ENCODE results near the gene SMOC1.
A peak's percentile ranks its signal among the peaks of the same experiment; 100 is the strongest.

SMOC1 gene

GRCh38 chr14:69941768-69942742 lies 62.8 kb downstream of the SMOC1 start:
- DNase-seq (ENCODE audit: low spot score): peak; percentile 4

DNA sequence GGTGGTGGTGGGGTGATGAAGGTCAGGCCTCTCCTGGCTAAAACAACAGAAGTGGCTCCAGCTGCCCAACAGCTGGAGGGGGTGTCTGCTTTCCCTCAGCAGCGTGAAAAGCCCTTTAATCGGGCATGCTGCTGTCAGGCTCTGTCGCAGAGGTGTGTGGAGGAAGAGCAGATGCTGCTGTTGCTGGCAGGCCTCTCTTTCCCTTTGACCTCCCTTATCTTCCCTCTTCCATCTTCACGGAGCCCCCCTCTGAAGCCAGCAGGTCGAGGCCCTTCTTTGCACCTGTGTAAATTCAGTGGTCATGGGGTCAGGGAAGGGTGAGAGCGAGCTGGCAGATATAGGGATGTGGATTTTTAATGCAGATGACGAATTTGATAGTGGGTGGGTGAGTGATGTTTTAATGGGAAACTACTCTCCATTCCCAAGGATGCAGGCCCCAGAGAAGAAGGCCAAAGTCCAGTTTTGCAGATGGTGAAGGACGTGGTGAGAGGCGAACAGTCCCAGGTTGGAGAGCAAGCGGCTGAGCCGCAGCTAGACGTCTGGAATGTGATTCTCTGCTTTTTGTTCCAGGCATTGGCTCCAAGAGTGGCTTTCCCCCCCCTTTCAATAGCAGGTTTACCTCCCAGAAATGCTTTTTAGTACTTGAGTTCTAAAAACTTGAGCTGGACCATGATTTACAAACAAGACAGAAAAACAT lies 64.0 kb downstream of the SMOC1 start:
- no peak for DNase-seq (ENCODE audit: low spot score)

DNA sequence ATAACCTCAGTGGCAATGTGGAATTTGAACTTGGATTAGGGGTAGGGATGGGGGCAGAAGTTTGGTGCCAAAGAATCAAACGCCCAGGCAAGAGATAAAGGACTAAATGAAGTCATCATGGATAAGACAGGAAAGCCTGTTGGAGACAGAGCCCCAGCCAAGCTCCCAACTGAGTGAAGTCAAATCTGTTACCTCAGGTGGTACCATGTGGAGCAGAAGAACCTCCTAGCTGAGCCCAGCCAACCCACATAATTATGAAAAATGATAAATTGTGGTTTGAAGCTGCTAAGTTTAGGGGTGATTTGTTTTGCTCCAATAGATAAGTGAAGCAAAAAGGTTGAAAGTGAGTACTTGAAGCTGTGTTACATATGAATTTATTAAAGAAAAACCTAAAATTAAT lies 66.1 kb downstream of the SMOC1 start:
- DNase-seq (ENCODE audit: low spot score): no peak

DNA sequence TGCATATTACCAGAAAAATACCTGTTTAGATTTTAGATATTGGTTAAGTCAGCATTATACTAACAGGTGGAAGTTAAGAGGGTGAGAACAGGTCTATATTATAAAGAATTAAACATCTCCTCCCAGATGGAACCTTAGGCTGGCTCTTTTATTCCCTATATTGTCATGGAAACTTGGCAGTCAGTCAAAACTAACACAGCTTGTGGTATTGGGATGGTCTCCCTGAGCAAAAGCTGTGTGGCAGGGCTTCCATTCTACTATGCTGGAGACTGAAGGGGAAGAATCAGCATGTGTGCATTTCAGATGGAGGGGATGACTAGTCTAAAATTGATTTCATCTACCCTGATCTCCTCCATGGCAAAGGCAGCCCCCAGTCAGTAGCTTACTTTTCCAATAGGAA lies 66.7 kb downstream of the SMOC1 start:
- DNase-seq (ENCODE audit: low spot score): peak; percentile 17

- no peak for DNase-seq (ENCODE audit: low spot score)
These were observed 69.1 kb downstream of the SMOC1 start for GRCh38 chr14:69948351-69948750.

GRCh38 chr14:69951263-69951662 lies 72.0 kb downstream of the SMOC1 start:
- DNase-seq (ENCODE audit: low spot score): no peak

GRCh38 chr14:69951935-69952334 lies 72.7 kb downstream of the SMOC1 start:
- no peak for DNase-seq (ENCODE audit: low spot score)

DNA sequence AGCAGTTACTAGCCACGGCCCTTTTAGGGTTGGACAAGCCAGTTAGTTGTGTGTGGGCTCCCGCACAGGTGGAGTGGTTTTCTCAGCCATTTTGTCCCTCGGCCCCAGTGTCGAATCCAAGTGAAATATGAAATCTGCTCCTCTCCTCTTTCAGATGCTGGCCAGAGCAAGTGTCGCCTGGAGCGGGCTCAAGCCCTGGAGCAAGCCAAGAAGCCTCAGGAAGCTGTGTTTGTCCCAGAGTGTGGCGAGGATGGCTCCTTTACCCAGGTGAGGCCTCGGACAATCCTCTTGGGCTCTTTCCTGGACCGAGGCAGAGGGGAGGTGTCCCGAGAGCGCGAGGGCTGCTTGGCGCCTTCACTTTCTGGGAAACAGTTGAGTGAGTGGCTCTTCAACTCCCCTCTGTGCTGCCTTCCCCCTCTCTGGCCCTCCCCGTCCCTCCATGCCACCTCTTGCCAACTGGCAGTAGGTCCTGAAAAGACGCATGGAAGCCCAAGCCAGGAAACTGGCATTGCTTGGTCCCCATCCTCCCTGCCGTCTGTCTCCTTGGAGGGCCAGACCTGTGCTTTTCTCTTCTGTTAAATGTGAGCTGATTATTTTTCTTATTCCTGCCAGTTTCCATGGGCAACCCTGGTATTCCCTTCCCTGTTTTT lies 74.2 kb downstream of the SMOC1 start:
- no peak for DNase-seq (ENCODE audit: low spot score)

DNA sequence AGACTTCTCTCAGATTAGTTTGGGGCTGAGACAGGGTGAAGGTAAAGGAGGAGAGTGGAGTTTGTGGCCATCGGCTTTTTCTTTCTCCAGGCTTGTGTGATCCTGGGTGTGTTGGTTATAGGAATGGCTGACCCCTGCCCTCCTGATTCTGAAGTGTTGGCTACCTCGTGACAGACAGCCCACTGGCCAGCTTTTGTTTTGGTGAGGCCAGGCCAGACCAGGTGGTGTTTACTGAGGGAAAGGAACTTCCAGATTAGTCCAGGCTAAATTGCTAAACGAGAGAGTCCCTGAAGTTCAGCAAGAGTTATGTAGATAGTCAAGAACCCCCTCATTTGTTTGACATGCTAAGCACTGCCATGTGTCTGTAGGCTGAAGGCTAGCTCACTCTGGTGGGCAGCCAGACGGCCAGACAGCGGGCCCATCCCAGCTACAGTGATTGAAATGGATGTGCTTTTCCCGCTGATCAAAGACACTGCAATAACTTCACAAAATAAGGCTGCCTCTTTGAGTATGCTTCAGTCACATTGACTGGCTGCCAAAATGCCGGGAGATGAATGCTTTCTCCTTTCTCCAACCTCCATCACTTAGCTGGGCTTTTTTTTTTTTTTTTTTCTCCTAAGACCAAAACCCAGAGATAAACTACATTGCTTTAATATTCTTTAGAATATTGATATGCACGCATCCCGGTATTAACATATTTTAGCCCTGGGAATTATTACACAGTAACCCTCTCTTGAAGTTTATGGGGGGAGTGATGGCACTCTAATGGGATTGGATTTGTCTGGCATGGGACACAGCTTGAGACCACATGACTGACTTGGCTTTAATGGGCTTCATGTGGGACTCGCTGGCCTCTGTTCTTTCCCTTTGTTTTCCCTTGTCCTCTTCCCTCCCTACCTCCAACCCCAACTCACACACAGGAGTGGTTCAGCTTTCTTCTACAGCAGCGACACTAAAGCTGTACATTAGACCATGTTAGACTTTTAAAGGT lies 76.9 kb downstream of the SMOC1 start:
- DNase-seq (ENCODE audit: low spot score): no peak

GRCh38 chr14:69956970-69957369 lies 77.8 kb downstream of the SMOC1 start:
- DNase-seq (ENCODE audit: low spot score): no peak

DNA sequence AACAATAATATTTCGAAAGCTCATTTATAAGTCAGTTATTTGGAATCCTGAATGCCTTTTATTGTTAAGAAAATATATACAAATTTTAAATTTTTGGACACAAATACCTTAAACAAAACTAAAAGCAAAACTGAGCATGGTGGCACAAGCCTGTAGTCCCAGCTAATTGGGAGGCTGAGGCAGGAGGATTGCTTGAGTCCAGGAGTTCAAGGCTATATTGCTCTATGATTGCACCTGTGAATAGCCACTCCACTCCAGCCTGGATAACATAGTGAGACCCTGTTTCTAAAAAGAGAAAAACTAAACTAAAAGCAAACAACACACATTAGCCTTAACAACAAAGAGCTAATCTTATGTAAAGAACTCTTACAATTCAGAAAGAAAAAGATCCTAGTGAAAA lies 78.8 kb downstream of the SMOC1 start:
- no peak for DNase-seq (ENCODE audit: low spot score)

GRCh38 chr14:69959136-69959535 lies 79.9 kb downstream of the SMOC1 start:
- no peak for DNase-seq (ENCODE audit: low spot score)

DNA sequence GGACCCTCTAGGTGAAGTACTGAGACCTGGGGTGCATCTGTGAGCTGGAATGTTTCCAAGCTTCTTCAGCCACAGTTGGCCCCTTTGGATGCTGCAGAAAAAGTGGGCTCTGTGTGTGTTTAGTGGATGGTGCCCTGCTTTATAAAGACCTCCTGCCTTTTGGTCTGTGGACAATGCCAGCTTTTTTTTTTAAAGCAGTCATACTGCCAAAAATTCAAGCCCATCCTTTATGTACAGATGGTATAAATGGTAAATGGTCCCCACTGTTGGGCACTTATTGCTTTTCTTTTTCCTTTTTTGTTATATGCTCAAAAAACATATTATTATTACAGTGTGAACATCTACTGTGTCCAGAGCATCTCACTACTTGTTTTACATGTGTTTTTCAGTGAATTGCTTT lies 81.1 kb downstream of the SMOC1 start:
- DNase-seq (ENCODE audit: low spot score): no peak

GRCh38 chr14:69963966-69964365 lies 84.8 kb downstream of the SMOC1 start:
- no peak for DNase-seq (ENCODE audit: low spot score)

GRCh38 chr14:69964841-69965240 lies 85.6 kb downstream of the SMOC1 start:
- no peak for DNase-seq (ENCODE audit: low spot score)

DNA sequence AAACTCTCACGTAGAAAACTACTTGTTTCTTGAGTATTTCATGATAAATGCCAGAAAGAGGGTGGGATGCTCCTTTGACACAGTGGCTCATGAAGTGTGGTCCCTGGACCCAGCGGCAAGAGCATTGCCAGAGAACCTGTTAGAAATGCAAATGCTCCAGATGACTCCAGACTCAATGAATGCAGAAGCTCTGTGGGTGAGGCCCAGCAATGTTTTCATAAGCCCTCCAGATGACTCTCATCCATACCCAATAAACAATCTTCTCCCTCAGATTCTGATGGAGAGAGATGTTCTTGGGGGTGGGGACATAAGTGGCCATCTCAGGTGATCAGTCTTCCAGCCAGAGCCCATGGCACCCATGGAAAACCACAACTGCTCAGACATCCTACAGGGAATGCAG lies 88.9 kb downstream of the SMOC1 start:
- DNase-seq (ENCODE audit: low spot score): no peak

DNA sequence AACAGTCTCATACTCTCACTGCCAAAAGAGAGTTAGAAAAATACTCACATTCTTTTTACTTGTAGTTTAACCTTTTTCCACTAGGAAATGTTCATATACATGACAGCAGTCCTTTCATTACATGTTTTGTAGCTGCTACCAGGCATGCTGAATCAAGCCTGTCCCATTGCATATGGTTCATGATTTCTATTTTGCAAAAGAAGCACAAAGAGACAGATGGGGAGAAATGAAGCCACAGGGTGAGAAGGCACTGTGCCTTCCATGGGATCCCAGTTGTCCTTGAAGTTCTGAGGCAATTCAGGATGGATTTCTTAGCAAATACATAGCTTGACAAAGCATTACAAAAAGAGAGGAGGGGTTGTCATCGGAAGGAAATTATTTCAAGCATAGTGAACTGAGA lies 89.5 kb downstream of the SMOC1 start:
- DNase-seq (ENCODE audit: low spot score): no peak

DNA sequence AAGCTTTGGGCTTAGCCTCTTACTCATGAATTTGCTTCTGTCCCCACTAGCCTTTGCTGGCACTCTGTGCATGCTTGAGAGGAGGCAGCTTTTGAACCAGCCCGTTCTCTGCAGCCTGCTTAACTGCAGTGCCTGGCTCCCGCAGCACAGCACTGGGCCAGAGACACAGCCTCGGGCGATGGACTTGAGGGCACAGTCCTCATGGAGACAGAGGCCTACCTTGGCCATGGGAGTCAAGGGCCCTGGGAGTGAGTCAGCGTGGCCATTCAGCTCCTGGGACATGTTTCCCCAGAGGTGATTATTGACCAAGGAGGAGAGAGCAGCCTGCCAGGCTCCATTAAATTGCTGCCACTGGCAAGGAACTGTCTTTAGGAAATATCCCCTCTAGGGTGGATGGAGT lies 93.5 kb downstream of the SMOC1 start:
- no peak for DNase-seq (ENCODE audit: low spot score)

- no peak for DNase-seq (ENCODE audit: low spot score)
These were observed 94.6 kb downstream of the SMOC1 start for GRCh38 chr14:69973846-69974245.

- DNase-seq (ENCODE audit: low spot score): no peak
These were observed 100.7 kb downstream of the SMOC1 start for GRCh38 chr14:69979882-69980281.

All from LoVo (cell line).